ENCODE results near the gene CBFA2T2. TPM values are rescaled to one million over a fixed set of nuclear protein-coding genes. Genes with fewer than 3 reads are reported as not detected.

The CBFA2T2 gene
- total and polyA plus RNA-seq, 2 donors (not counting 3 experiments of a cell fraction or from before 2014, with no cell fraction given) = 10.7 to 12.1 TPM

DNA sequence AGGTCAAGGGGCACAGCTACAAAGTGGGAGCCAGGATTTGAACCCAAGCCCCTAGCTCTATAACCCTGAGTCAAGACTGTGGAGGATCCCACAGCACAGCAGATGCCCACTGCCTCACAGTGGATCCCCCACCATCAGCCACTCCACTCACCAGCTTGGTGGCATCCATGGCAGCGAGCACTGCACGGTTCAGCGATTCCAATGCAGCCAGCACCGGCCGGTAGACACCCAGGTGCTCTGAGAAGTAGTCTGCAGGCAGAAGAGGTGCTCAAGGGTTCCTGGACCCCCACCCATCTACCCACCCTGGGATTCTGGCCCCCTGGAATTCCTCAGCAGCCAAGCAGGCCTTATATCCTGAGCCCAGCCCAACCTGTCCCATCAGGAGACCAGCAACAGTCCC is 179.3 kb downstream of the CBFA2T2 start:
- no TSS peak for BruUV-seq (replicated peaks)
- H4K20me1 ChIP-seq (replicated peaks; ENCODE audit: control insufficient read depth, extremely low read depth, insufficient read depth, low read length) = no peaks in the 10 kb centered on the region
- POLR2A ChIA-PET = no interaction called here

More for the DNA sequence above, 179.3 kb downstream of the CBFA2T2 start:
- Histone ChIP-seq H3K27me3 (ENCODE audit: control insufficient read depth in 2 of 2, insufficient read depth in 2 of 2, low read length in 2 of 2) (no peaks in the 10 kb centered on the region), H3K4me3 (replicated peaks in 1 of 3; ENCODE audit: insufficient read depth in 1 of 3, low read depth in 1 of 3, low read length in 3 of 3) (no peak overlapping the region), H3K9ac (replicated peaks; ENCODE audit: extremely low read depth, insufficient read depth, low read length) (no peak overlapping the region), H3K79me2 (ENCODE audit: control insufficient read depth, insufficient read depth, low read length) (no peaks in the 10 kb centered on the region), H3K4me2 (ENCODE audit: insufficient read depth, low read length) (no peak overlapping the region), H3K4me1 (ENCODE audit: control insufficient read depth, extremely low read depth, insufficient read depth, low read length) (peaks cover 16% of the 10 kb centered on the region), H3K27ac (ENCODE audit: insufficient read depth, low read depth, low read length) (no peak overlapping the region), H2AFZ (ENCODE audit: low read depth, low read length) (no peak overlapping the region), H3K9me3 (replicated peaks; ENCODE audit: control insufficient read depth, insufficient read depth, low read length) (no peaks in the 10 kb centered on the region), H3K36me3 (ENCODE audit: control insufficient read depth in 2 of 2, extremely low read depth in 1 of 2, insufficient read depth in 2 of 2, low read length in 2 of 2) (peaks cover 0 to 2% of the 10 kb centered on the region in 2 experiments), H3K9me1 (replicated peaks; ENCODE audit: control insufficient read depth, extremely low read depth, insufficient read depth, low read length) (no peaks in the 10 kb centered on the region)
- intact Hi-C loops (cut with micrococcal nuclease) (loop anchor here (2.0 to 10.0 kb wide), 3 partner anchors 212 to 398 kb away; partner anchors contain the start of gene RALY), dilution Hi-C loops (cut with MboI; ENCODE audit: extremely low pct_ligation_motif_present, low sequenced_read_pairs) (no loop called here)
- DNase-seq (ENCODE audit: low read depth, low spot score) (no peak), FAIRE-seq (no peak)
- CTCF ChIA-PET = interaction anchor here (1.3 to 3.3 kb wide), 5 partner anchors 10 to 212 kb away, joined by 4 to 36 read pairs (median 13); partner anchors contain the start of gene ZNF341
- no peak for TF ChIP-seq GATA2 (IDR thresholded peaks at IDR 0.05; ENCODE audit: insufficient read depth, insufficient read length, low read depth, low read length)
- TF ChIP-seq POLR2AphosphoS5 (IDR thresholded peaks at IDR 0.05; ENCODE audit: insufficient read depth, low read depth, low read length) = no peak
- TF ChIP-seq EZH2 (IDR thresholded peaks at IDR 0.05; ENCODE audit: borderline replicate concordance, low read depth, low read length, severe bottlenecking) = no peak
- no peak for TF ChIP-seq MAX (IDR thresholded peaks at IDR 0.05; ENCODE audit: insufficient read depth, insufficient read length)
- TF ChIP-seq MYC (IDR thresholded peaks at IDR 0.05; ENCODE audit: low read depth, low read length) = no peak
- no peak for TF ChIP-seq JUN (IDR thresholded peaks at IDR 0.05; ENCODE audit: borderline replicate concordance, insufficient read depth, insufficient read length, low read depth)
- TF ChIP-seq POLR2A (IDR thresholded peaks at IDR 0.05; ENCODE audit: low read depth, low read length) = no peak
- TF ChIP-seq CTCF (IDR thresholded peaks at IDR 0.05; ENCODE audit: extremely low read depth in 1 of 2, insufficient read depth in 1 of 2, low read depth in 1 of 2, low read length in 2 of 2) = no peak
- no peak for TF ChIP-seq FOS (IDR thresholded peaks at IDR 0.05; ENCODE audit: borderline replicate concordance, insufficient read depth, low read length)
